CD4-positive, alpha-beta T cell treated with Interleukin-6 for 4 hours (primary cell): Measurements from ENCODE around the gene METAP1D.
A peak's percentile ranks its signal among the peaks of the same experiment; 100 is the strongest.
"Not testable (repeated sequence)": the region's sequence is repeated elsewhere in the genome, so short reads cannot be mapped to it uniquely, and the experiment has no call there.

ENCODE experiments used
- DNase-seq: peaks from one replicate; pipeline ENCODE4 v3.0.0-alpha.2; 2020; ENCODE audit warnings: mixed read lengths

METAP1D gene

GRCh38 chr2:171999604-172000469 is at the start of gene METAP1D:
TSS of gene METAP1D (plus strand) at chr2:171999953. CDS start at chr2:171999970, 17 bp downstream.
- DNase-seq: peak; percentile 91

GRCh38 chr2:171952276-171952675 is 47.5 kb upstream of the METAP1D start:
- DNase-seq: no peak

GRCh38 chr2:171952748-171953147 is 47.0 kb upstream of the METAP1D start:
- DNase-seq: no peak

- no peak for DNase-seq
Measured at GRCh38 chr2:171956135-171956825, 43.5 kb upstream of the METAP1D start.

- DNase-seq: peak; percentile 12
Measured at GRCh38 chr2:171957061-171957460, 42.7 kb upstream of the METAP1D start.

- DNase-seq: no peak
Measured at GRCh38 chr2:171958475-171958874, 41.3 kb upstream of the METAP1D start.

- no peak for DNase-seq
Measured at GRCh38 chr2:171959998-171960397, 39.8 kb upstream of the METAP1D start.

- no peak for DNase-seq
Measured at GRCh38 chr2:171960570-171960969, 39.2 kb upstream of the METAP1D start.

- no peak for DNase-seq
Measured at GRCh38 chr2:171963198-171963597, 36.6 kb upstream of the METAP1D start.

GRCh38 chr2:171964308-171964707 is 35.4 kb upstream of the METAP1D start:
- DNase-seq: no peak

GRCh38 chr2:171965238-171965637 is 34.5 kb upstream of the METAP1D start:
- DNase-seq: no peak

GRCh38 chr2:171965661-171966060 is 34.1 kb upstream of the METAP1D start:
- DNase-seq: no peak

- DNase-seq: no peak
Measured at GRCh38 chr2:171966235-171966634, 33.5 kb upstream of the METAP1D start.

GRCh38 chr2:171966688-171967087 is 33.1 kb upstream of the METAP1D start:
- no peak for DNase-seq

- no peak for DNase-seq
Measured at GRCh38 chr2:171968509-171968908, 31.2 kb upstream of the METAP1D start.

GRCh38 chr2:171972329-171972982 is 27.3 kb upstream of the METAP1D start:
- no peak for DNase-seq

GRCh38 chr2:171979103-171979502 is 20.6 kb upstream of the METAP1D start:
- no peak for DNase-seq

GRCh38 chr2:171983924-171984323 is 15.8 kb upstream of the METAP1D start:
- not testable (repeated sequence) for DNase-seq

GRCh38 chr2:171985076-171985475 is 14.7 kb upstream of the METAP1D start:
- DNase-seq: no peak

- no peak for DNase-seq
Measured at GRCh38 chr2:171986778-171987177, 13.0 kb upstream of the METAP1D start.

GRCh38 chr2:171991027-171991426 is 8.7 kb upstream of the METAP1D start:
- DNase-seq: no peak

GRCh38 chr2:171995586-171995985 is 4.2 kb upstream of the METAP1D start:
- DNase-seq: no peak

GRCh38 chr2:171996021-171996420 is 3.7 kb upstream of the METAP1D start:
- DNase-seq: no peak

GRCh38 chr2:171997031-171997430 is 2.7 kb upstream of the METAP1D start:
- DNase-seq: not testable (repeated sequence)
